Activated CD4-positive, alpha-beta T cell treated with anti-CD3 and anti-CD28 coated beads, Interleukin-10, Interleukin-2, amounts not matched to agents 100 ng/mL and 50 ng/mL, durations not matched to agents 16 hours and 8 hours (primary cell): ENCODE data around the gene MUC4.
"Not testable (repeated sequence)": the region's sequence is repeated elsewhere in the genome, so short reads cannot be mapped to it uniquely, and the experiment has no call there.

Source experiments
- DNase-seq: peaks from one replicate; pipeline ENCODE4 v3.0.0-alpha.2; 2020

MUC4 gene

DNA sequence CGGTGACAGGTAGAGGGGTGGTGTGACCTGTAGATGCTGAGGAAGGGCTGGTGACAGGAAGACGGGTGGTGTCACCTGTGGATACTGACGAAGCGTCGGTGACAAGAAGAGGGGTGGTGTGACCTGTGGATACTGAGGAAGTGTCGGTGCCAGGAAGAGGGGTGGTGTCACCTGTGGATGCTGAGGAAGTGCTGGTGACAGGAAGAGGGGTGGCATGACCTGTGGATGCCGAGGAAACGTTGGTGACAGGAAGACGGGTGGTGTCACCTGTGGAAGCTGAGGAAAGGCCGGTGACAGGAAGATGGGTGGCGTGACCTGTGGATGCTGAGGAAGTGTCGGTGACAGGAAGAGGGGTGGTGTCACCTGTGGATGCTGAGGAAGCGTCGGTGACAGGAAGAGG is 27.7 kb downstream of the MUC4 start:
- DNase-seq, result not testable (repeated sequence)

GRCh38 chr3:195781236-195781635 is 30.5 kb downstream of the MUC4 start:
- not testable (repeated sequence) for DNase-seq

DNA sequence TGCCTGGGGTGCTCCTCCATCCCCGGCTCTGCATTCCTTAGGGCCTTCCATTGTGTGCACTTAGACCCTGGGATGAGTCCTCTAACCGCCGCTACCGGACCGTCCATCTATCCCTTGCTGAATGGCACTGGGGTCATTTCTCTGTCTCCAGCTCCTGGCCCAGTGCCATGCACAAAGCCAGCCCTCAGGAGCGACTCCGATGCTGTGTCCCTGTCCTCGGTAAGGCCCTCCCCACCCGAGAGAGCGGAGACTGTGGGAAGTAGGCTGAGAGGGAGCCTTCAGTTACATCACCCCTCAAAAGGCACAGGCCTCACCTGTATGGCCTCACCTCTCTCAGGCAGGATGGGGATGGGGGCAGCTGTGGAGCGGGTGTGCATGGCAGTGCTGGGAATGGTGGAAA is 33.8 kb downstream of the MUC4 start:
- DNase-seq, result no peak

GRCh38 chr3:195774917-195775316 is 36.8 kb downstream of the MUC4 start:
- DNase-seq, result no peak

GRCh38 chr3:195773956-195774537 is 37.7 kb downstream of the MUC4 start:
- no peak for DNase-seq

DNA sequence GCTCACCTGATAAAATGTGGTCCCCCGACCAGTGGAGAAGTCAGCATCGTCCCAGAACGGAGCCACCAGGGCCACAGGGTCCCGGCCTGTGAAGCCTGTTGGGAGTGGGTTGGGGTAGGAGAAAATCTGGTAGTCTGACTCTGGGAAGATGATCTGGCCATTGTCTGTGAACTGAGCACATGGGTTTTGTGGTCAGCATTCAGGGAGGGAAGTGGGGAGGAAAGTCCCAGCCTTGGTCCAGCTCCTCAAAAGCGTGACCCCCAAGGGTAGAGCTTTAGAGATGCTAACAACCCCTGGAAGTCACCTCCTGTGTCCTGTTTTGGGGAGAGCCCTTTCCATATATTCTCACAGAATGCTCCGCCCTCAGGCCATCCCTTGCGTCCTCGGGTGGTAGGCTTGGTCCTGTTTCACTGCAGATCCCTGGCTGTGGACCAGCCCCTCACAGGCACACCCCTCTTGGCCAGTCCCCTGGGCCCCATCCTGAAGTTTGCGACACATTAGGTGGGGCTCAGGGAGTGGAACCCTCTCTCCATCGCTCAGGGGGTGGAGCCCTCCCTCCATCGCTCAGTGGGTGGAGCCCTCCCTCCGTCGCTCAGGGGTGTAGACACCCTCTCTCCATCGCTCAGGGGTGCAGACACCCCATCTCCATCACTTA is 40.0 kb downstream of the MUC4 start:
- DNase-seq, result no peak

- DNase-seq, result not testable (repeated sequence)
Observed at GRCh38 chr3:195770841-195771645, 40.7 kb downstream of the MUC4 start.

- DNase-seq, result no peak
Observed at GRCh38 chr3:195770081-195770840, 41.5 kb downstream of the MUC4 start.

GRCh38 chr3:195769551-195769950 is 42.2 kb downstream of the MUC4 start:
- no peak for DNase-seq

DNA sequence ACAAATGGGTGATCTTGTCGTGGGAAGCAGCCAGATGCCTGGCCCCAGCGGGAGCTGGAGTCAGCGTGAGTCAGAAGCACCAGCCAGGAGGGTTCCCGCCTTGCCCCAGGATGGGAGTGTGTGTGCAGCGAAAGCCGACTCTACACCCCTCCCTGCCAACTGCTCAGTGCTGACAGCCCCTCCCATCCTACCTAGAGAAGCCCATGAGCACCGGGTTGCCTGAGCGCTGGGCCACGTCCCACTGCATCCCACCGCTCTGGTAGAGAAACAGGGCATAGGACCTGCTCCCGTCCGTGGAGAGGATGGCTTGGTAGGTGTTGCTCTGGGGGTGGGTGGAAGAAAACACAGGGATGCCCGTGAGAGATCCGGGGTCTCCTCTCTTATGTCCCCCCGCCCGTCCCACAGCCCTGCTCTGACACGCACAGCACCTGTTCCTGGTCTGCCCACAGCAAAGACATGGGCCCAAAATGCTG is 42.9 kb downstream of the MUC4 start:
- DNase-seq, result no peak

- DNase-seq, result no peak
Observed at GRCh38 chr3:195768414-195768813, 43.3 kb downstream of the MUC4 start.

GRCh38 chr3:195767792-195768191 is 43.9 kb downstream of the MUC4 start:
- no peak for DNase-seq

GRCh38 chr3:195766671-195767070 is 45.1 kb downstream of the MUC4 start:
- DNase-seq, result no peak

- DNase-seq, result no peak
Observed at GRCh38 chr3:195764961-195765706, 46.6 kb downstream of the MUC4 start.

DNA sequence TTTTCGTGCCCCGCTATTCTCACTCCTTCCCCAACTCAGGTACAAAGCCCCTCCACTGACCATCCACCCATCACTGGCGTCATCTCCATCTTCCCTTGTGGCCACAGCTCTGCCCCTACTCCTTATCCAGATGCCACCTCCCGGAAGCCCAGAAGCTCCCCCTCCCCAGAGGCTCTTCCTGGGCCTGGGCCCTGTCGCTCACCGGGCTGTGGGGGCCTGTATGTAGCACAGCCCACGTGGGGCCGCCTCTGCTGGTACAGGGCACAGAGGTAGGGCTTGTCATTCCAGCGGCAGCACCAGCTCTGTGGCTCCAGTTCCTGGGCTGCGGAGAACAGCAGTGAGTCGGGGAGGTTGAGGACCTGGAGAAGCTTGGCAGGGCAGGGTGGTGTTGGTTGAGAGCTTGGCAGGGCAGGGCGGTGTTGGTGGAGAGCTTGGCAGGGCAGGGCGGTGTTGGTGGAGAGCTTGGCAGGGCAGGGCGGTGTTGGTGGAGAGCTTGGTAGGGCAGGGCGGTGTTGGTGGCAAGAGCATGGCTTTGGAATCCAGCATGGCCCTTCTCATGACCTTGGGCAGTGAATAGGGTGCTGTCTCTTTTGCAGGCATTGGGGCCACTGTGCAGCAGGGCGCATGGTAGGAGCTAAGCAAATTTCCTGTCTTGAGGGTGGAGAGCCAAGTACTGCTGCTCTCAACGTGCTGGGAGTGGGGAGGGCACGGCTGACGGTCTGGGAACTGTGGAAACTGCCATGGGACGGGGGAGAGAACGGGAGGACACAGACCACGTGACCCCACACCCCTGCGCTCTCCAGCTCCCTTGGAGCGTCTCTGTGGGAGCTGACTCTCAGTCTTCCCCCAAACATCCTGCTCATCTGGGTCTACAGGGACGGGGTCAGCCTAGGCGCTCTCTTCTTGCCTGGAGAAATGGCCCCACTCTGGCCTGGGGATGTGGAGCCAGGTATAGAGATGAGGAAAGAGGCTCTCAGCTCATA is 47.6 kb downstream of the MUC4 start:
- DNase-seq, result no peak

GRCh38 chr3:195763076-195763830 is 48.5 kb downstream of the MUC4 start:
- no peak for DNase-seq

DNA sequence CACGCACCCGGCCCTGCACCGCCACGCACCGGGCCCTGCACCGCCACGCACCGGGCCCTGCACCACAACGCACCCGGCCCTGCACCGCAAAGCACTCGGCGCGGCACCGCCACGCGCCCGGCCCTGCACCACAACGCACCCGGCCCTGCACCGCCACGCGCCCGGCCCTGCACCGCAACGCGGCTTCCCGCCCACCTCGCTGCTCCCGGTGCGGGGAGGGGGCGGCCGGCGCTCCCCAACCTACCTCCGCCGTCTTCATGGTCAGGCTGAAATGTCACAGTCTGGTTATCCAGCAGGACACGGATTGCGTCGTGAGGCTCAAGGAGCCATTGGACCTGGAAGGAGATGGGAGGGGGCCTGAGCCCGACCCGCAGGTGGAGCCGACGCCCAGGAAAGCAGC is 49.1 kb downstream of the MUC4 start:
- DNase-seq, result no peak

DNA sequence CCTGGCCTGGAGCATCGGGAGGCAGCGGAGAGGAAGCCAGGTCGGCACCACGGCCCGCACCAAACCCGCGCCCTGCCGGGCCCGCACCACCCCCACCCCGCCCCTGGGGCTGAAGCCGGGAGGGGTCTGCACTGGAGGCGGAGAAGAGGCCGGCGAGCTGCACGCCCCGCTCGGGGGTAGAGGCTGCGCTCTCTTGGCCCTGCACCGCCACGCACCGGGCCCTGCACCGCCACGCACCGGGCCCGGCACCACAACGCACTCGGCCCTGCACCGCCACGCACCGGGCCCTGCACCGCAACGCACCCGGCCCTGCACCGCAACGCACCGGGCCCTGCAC is 49.5 kb downstream of the MUC4 start:
- DNase-seq, result no peak

DNA sequence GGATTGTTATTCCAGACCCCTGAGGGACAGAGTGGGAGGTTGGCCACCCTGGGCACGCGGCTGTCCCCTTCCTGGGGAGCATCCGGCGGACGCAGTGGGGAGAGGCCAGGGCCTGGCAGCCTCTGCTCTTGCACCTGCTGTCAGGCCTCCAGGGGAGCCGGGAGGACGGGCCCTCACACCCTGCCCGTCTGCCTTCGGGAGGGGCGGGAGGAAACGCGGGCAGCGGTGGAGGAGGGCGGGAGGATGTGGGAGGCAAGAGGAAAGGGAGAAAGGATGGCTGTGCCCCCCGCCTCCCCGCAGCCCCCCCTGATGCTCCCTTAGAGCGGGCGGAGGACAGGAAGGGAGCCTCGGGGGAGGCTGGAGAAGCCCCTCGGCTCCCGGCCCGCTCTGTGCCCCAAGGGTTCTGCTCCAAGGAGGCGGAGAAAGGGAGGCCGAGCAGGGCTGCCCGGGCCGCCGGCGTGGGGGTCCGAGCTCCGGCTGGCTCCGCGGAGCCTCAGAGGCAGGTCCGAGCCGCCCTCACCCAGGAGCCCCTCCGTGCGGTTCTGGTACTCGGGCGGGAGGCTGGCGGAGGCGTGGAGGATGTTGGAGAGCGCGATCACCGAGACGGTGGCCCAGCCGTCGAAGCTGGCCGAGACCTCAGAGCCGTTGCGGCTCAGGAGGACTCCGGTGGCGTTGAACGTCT is 50.0 kb downstream of the MUC4 start:
- DNase-seq, result no peak

DNA sequence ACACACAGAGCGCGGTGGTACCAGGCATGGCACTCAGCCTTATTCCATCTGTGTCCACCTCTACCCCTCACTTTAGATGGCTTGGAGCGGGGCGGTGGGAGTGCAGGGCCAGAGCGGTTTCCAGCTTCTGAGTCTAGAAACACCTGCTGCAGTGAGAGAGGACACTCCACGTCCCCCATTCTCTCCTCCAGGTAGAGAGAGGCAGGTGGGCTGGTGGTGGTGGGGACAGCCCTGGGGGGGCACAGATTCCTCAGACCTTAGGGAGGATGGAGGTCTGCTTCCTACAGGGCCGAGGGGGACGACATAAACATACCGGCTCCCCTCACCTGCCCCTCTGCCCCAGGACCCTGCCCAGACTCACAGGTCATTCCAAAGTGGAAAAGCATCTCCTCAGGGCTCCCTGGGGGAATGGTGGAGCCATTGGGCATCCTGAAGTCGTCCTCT is 50.6 kb downstream of the MUC4 start:
- DNase-seq, result no peak
